Activated CD4-positive, alpha-beta T cell treated with anti-CD3 and anti-CD28 coated beads, Interleukin-2, amount 10 ng/mL, durations not matched to agents 24 days and 14 days (primary cell): ENCODE data around the gene FRG2. TPM values are rescaled to one million over a fixed set of nuclear protein-coding genes. Genes with fewer than 3 reads are reported as not detected.
"Not testable (repeated sequence)": the region's sequence is repeated elsewhere in the genome, so short reads cannot be mapped to it uniquely, and the experiment has no call there.

Source experiments
- DNase-seq: peaks from one replicate; pipeline ENCODE4 v3.0.0; 2022
- H3K27ac Mint-ChIP-seq: one replicate; pipeline ENCODE4 v1.8.0; 2022; ENCODE audit warnings: mild to moderate bottlenecking, mixed read lengths
- H3K27me3 Mint-ChIP-seq: one replicate; pipeline ENCODE4 v1.8.0; 2022; ENCODE audit warnings: mixed read lengths
- H3K36me3 Mint-ChIP-seq: one replicate; pipeline ENCODE4 v1.8.0; 2022; ENCODE audit warnings: low read depth, mild to moderate bottlenecking, mixed read lengths
- H3K4me1 Mint-ChIP-seq: one replicate; pipeline ENCODE4 v1.8.0; 2021; ENCODE audit warnings: mixed read lengths
- H3K4me3 Mint-ChIP-seq: one replicate; pipeline ENCODE4 v1.8.0; 2022; ENCODE audit warnings: mild to moderate bottlenecking, moderate library complexity, mixed read lengths
- H3K9me3 Mint-ChIP-seq: one replicate; pipeline ENCODE4 v1.8.0; 2021; ENCODE audit warnings: mixed read lengths
- intact Hi-C: fragments of 100-400 bp; cut with micrococcal nuclease; formaldehyde crosslinking; loops from one replicate; pipeline ENCODE4 v1.15.1; 2023
- total RNA-seq: library from RNA; stranded (reverse); gene quantifications from 2 replicates; pipeline ENCODE4 v1.2.3, GENCODE V29; 2022

The FRG2 gene
- total RNA-seq, 1 donor from 2014 or later: not detected

GRCh38 chr4:189983916-189984526 lies 43.0 kb downstream of the FRG2 start:
- H3K9me3 Mint-ChIP-seq, DNase-seq, H3K27ac Mint-ChIP-seq, H3K4me1 Mint-ChIP-seq, H3K36me3 Mint-ChIP-seq, H3K27me3 Mint-ChIP-seq, H3K4me3 Mint-ChIP-seq, intact Hi-C loops: not testable (repeated sequence)

GRCh38 chr4:189981970-189982369 lies 45.1 kb downstream of the FRG2 start:
- Mint-ChIP-seq H3K4me3 (no peak overlapping the region), H3K9me3 (no peaks in the 10 kb centered on the region), H3K27ac (no peak overlapping the region), H3K36me3 (no peaks in the 10 kb centered on the region), H3K27me3 (no peaks in the 10 kb centered on the region), H3K4me1 (no peaks in the 10 kb centered on the region)
- no peak for DNase-seq
- intact Hi-C loops: no loop called here

GRCh38 chr4:189980292-189980691 lies 46.8 kb downstream of the FRG2 start:
- H3K4me1 Mint-ChIP-seq, H3K36me3 Mint-ChIP-seq, H3K9me3 Mint-ChIP-seq, DNase-seq, H3K4me3 Mint-ChIP-seq, intact Hi-C loops, H3K27me3 Mint-ChIP-seq: not testable (repeated sequence)
- peak overlapping the region; percentile 65 for H3K27ac Mint-ChIP-seq

DNA sequence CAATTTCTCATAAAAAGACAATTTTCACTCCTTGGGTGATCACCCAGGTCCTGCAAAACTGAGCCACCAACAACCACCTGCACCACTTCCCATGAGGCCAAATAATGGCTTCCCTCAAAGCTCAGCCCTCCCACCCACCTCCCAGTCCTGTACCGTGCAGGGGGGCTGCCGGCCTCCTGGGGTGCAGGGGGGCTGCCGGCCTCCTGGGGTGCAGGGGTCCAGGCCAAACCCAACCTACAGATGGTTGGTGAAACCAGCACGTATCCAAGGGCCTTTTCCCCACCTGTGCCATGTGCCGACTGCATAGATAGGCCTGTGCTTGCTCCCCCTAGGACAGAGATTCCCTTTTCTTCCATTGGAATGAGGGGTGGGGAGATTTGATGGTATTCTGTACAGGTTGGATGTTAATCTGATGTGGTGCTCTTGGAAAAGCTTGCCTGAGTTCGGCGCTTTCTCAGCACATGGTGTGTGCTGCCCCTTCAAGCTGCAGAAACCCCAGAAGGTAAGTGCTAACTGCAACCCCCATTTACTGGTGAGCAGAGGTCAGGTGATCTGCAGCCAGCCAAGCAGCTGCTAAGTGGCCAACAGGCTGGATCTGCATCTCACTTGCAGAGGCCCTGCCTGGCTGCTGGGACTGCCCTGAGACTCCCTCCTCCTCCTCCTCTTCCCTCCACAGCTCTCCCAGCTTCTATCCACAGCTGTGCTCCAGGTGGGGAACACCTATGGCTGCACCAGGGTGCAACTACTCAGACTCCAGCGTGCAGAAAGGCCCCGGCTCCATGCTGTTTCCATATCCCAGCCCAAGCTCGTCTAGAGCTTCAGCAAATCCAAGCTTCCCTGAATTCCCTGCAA lies 47.6 kb downstream of the FRG2 start:
- Mint-ChIP-seq H3K27me3 (peaks cover 4% of the 10 kb centered on the region), H3K27ac (no peak overlapping the region), H3K9me3 (no peaks in the 10 kb centered on the region), H3K4me1 (no peaks in the 10 kb centered on the region), H3K36me3 (no peaks in the 10 kb centered on the region), H3K4me3 (no peak overlapping the region)
- intact Hi-C loops: no loop called here
- no peak for DNase-seq

Other genes starting within 250 kb of the FRG2 start
- 85.2 and 92.6 TPM in 2 replicates for gene FRG1, start 86.4 kb downstream of the FRG2 start, total RNA-seq
- gene DBET, start 37.2 kb upstream of the FRG2 start, total RNA-seq: not detected in 2 replicates
- not detected in 2 replicates for gene DUX4, start 146.5 kb upstream of the FRG2 start, total RNA-seq